PC-9 (cell line): ENCODE data around the gene LRRTM2. TPM values are rescaled to one million over a fixed set of nuclear protein-coding genes. Genes with fewer than 3 reads are reported as not detected.
"Not testable (repeated sequence)": the region's sequence is repeated elsewhere in the genome, so short reads cannot be mapped to it uniquely, and the experiment has no call there.

Experiments
- Bru-seq: library from RNA; stranded (reverse); fragments of 400-500 nt; gene quantifications from one replicate; lab custom pipeline; 2021; lab: Mats Ljungman, UMichigan
- BruChase-seq, 2 experiments: library from RNA; stranded (reverse); fragments of 400-500 nt; gene quantifications; one replicate each; lab custom pipeline; 2021; lab: Mats Ljungman, UMichigan
- BruUV-seq: library from RNA; stranded (reverse); fragments of 400-500 nt; replicated peaks from 2 replicates; lab custom pipeline; 2021; lab: Mats Ljungman, UMichigan
- CTCF ChIA-PET: fragments of 300-600 bp; sonication (Branson Sonifier 250); formaldehyde crosslinking; loops from one replicate; lab custom pipeline; 2022; ENCODE audit warnings: antibody characterized with exemption; lab: Charles Lee
- POLR2A ChIA-PET: fragments of 300-600 bp; sonication (Branson Sonifier 250); formaldehyde crosslinking; loops from one replicate; lab custom pipeline; 2022; ENCODE audit warnings: antibody characterized with exemption; ENCODE audit not compliant: unreplicated experiment; lab: Charles Lee
- DNase-seq, 2 experiments: peaks; one replicate each; pipeline versions ENCODE4 v3.0.0 to v3.0.0-alpha.2; 2015 to 2022; ENCODE audit warnings: mixed read lengths in 1 of 2
- H2AFZ ChIP-seq: fragments of 200-600 bp; sonication (generic); 2 replicates; pipeline ENCODE4 v1.8.1; 2017; ENCODE audit warnings: antibody characterized with exemption
- H3F3A ChIP-seq: fragments of 200-600 bp; sonication (generic); 2 replicates; pipeline ENCODE4 v1.8.1; 2017; ENCODE audit warnings: antibody characterized with exemption, mild to moderate bottlenecking, low read depth; ENCODE audit not compliant: insufficient read depth
- H3K27ac ChIP-seq: fragments of 200-600 bp; sonication (generic); 2 replicates; pipeline ENCODE4 v1.6.1; 2016; ENCODE audit warnings: mixed run types
- H3K27me3 ChIP-seq: fragments of 200-600 bp; sonication (generic); 2 replicates; pipeline ENCODE4 v1.6.1; 2016; ENCODE audit warnings: low read depth, mixed run types; ENCODE audit not compliant: insufficient read depth
- H3K36me3 ChIP-seq: fragments of 200-600 bp; sonication (generic); 2 replicates; pipeline ENCODE4 v1.6.1; 2016; ENCODE audit warnings: low read depth, mixed run types
- H3K4me1 ChIP-seq: fragments of 200-600 bp; sonication (generic); replicated peaks from 2 replicates; pipeline ENCODE4 v1.6.1; 2016; ENCODE audit warnings: mixed run types; ENCODE audit not compliant: insufficient read depth
- H3K4me2 ChIP-seq: fragments of 200-600 bp; sonication (generic); 2 replicates; pipeline ENCODE4 v1.6.1; 2017; ENCODE audit warnings: mixed run types
- H3K4me3 ChIP-seq: fragments of 200-600 bp; sonication (generic); 2 replicates; pipeline ENCODE4 v1.6.1; 2016; ENCODE audit warnings: mixed run types
- H3K79me2 ChIP-seq: fragments of 200-600 bp; sonication (generic); 2 replicates; pipeline ENCODE4 v1.6.1; 2017; ENCODE audit warnings: low read depth, mixed run types
- H3K9me2 ChIP-seq: fragments of 200-600 bp; sonication (generic); 2 replicates; pipeline ENCODE4 v1.8.1; 2017; ENCODE audit warnings: mild to moderate bottlenecking; ENCODE audit not compliant: insufficient read depth
- H3K9me3 ChIP-seq: fragments of 200-600 bp; sonication (generic); 2 replicates; pipeline ENCODE4 v1.8.1; 2016; ENCODE audit warnings: low read depth; ENCODE audit not compliant: insufficient read depth
- H4K20me1 ChIP-seq: fragments of 200-600 bp; sonication (generic); 2 replicates; pipeline ENCODE4 v1.8.1; 2017; ENCODE audit not compliant: insufficient read depth
- EZH2 ChIP-seq: fragments of 200-600 bp; sonication (generic); IDR thresholded peaks from 2 replicates; pipeline ENCODE4 v1.8.0; 2017; ENCODE audit warnings: antibody characterized with exemption, low read depth
- intact Hi-C: fragments of 100-400 bp; cut with micrococcal nuclease; formaldehyde crosslinking; loops from one replicate; pipeline ENCODE4 v1.10.0; 2022; ENCODE audit not compliant: unreplicated experiment
- long read RNA-seq: library from polyadenylated mRNA; stranded (forward); transcript quantifications from one replicate; pipeline ENCODE4 v2.0.0, GENCODE V29; 2022
- total RNA-seq: library from RNA; stranded (reverse); gene quantifications from 2 replicates; pipeline ENCODE4 v1.2.3, GENCODE V29; 2021
- TF ChIP-seq, protein P1 (sequence below): fragments of 200-600 bp; sonication (generic); conservative IDR thresholded peaks from 2 replicates; pipeline ENCODE4 v1.6.1; 2017; ENCODE audit warnings: mixed run types, antibody characterized with exemption, mild to moderate bottlenecking, moderate library complexity

LRRTM2 gene, protein sequence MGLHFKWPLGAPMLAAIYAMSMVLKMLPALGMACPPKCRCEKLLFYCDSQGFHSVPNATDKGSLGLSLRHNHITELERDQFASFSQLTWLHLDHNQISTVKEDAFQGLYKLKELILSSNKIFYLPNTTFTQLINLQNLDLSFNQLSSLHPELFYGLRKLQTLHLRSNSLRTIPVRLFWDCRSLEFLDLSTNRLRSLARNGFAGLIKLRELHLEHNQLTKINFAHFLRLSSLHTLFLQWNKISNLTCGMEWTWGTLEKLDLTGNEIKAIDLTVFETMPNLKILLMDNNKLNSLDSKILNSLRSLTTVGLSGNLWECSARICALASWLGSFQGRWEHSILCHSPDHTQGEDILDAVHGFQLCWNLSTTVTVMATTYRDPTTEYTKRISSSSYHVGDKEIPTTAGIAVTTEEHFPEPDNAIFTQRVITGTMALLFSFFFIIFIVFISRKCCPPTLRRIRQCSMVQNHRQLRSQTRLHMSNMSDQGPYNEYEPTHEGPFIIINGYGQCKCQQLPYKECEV
- total RNA-seq, result not detected in 2 replicates
- Bru-seq, nascent RNA, result percentile 17 among the genes with signal in this experiment
- percentile 20 among the genes with signal in this experiment for BruChase-seq, experiment 1, labeled RNA remaining after a 2-hour chase
- percentile 14 among the genes with signal in this experiment for BruChase-seq, experiment 2, labeled RNA remaining after a 6-hour chase
- long read RNA-seq, result 0 reads

DNA sequence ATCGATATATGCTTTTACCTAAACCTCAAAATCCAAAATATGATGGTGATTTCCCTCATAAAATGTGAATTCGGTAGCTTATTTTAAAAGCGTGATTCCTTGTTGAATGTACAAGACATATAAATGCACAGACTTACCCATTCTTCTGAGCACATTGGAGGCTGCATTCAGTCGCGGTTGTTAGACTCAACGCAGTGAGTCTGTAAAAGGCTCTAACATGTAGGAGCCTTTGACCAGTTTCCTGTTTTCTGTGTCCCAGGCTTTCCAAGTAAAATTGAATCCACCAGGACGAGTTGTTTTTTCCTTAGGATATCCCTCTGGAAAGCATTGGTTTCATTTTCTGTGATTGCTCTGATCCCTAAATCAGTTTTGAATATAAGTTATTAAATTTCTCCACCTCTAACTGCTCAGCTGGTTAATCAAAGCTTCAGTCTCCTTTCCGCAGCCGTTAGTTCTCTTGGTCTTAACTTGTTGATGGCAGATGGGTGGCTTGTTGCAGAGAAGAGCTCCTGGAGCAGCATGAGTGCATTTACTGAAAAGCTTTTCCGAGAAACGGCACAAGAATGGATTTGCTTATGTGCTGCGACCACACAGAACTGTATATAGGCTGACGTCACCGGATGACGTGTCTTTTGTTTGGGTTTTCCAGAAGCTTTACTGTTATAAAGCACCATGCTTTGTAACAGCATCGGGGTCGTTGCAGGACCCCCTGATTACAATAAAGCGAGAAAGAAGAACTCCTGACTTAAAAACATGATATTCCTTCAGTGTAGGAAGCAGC, at the start of gene LRRTM2:
Gene LRRTM2, minus strand, starts transcription at position 565 of the 781 bp plus-strand sequence. Its CDS starts 424 bp downstream, at position 141.
- H2AFZ ChIP-seq, result no peak within 1 kb of the TSS
- peaks cover 95% of the 10 kb centered on the region for H3K79me2 ChIP-seq
- H3F3A ChIP-seq, result peaks cover 12% of the 10 kb centered on the region; the same call in 1 of the 2 replicates
- H3K4me1 ChIP-seq, result peaks cover 17% of the 10 kb centered on the region
- DNase-seq, result no peak
- intact Hi-C loops, result no loop called here
- no peaks in the 10 kb centered on the region for H3K9me3 ChIP-seq
- no peaks in the 10 kb centered on the region for H3K27me3 ChIP-seq
- no peak within 1 kb of the TSS for H3K4me3 ChIP-seq
- no peak within 1 kb of the TSS for H3K4me2 ChIP-seq
- no TSS peak for BruUV-seq
- H4K20me1 ChIP-seq, result peaks cover 86% of the 10 kb centered on the region
- H3K27ac ChIP-seq, result no peak within 1 kb of the TSS
- POLR2A ChIA-PET, result no interaction called here
- TF ChIP-seq, protein P1, sequence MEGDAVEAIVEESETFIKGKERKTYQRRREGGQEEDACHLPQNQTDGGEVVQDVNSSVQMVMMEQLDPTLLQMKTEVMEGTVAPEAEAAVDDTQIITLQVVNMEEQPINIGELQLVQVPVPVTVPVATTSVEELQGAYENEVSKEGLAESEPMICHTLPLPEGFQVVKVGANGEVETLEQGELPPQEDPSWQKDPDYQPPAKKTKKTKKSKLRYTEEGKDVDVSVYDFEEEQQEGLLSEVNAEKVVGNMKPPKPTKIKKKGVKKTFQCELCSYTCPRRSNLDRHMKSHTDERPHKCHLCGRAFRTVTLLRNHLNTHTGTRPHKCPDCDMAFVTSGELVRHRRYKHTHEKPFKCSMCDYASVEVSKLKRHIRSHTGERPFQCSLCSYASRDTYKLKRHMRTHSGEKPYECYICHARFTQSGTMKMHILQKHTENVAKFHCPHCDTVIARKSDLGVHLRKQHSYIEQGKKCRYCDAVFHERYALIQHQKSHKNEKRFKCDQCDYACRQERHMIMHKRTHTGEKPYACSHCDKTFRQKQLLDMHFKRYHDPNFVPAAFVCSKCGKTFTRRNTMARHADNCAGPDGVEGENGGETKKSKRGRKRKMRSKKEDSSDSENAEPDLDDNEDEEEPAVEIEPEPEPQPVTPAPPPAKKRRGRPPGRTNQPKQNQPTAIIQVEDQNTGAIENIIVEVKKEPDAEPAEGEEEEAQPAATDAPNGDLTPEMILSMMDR, result no peak
- no peak for TF ChIP-seq EZH2
- H3K9me2 ChIP-seq, result no peaks in the 10 kb centered on the region
- CTCF ChIA-PET, result no interaction called here
- peaks cover 4% of the 10 kb centered on the region; the same call in 1 of the 2 replicates for H3K36me3 ChIP-seq

DNA sequence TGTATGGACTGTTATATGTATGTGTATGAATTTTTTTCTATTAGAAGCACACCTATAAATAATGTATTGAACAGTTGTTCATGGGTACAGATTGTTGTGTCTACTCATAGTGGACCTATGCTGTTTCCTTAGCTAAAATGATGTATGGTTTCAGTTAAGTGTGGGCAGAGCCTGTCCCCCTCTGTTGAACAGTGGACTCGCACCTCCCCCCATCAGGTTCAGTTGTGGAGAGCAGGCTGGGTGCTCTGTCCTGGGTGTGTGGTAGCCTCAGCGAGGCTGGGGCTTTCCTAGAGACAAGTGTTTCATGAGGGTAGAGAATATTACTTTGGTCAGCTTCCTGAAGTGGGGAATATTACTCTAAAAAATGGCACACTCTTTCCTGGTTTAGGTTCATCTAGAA, 47.4 kb upstream of the LRRTM2 start:
- ChIA-PET CTCF (interaction anchor here (0.6 kb wide), 1 partner anchor 955 kb away, joined by 3 read pairs; no protein-coding TSS in a partner anchor), POLR2A (interaction anchor here (0.5 to 0.6 kb wide), 2 partner anchors 28 to 1057 kb away, joined by 3 to 4 read pairs; no protein-coding TSS in a partner anchor)
- H4K20me1 ChIP-seq, result peaks cover 20% of the 10 kb centered on the region
- no peak overlapping the region for H3K4me3 ChIP-seq
- BruUV-seq, result no TSS peak
- no peak for TF ChIP-seq EZH2
- TF ChIP-seq, protein P1, result no peak
- no peak for DNase-seq
- peaks cover 6% of the 10 kb centered on the region; the same call in 1 of the 2 replicates for H3K4me1 ChIP-seq
- intact Hi-C loops, result loop anchor here (2.0 kb wide), 1 partner anchor 280 kb away; no protein-coding TSS in a partner anchor
- H3K36me3 ChIP-seq, result peaks cover 38% of the 10 kb centered on the region
- no peak overlapping the region for H3K27ac ChIP-seq
- H3K79me2 ChIP-seq, result no peaks in the 10 kb centered on the region; the same call in 1 of the 2 replicates
- no peak overlapping the region for H3K4me2 ChIP-seq
- no peaks in the 10 kb centered on the region for H3K9me2 ChIP-seq
- H2AFZ ChIP-seq, result no peak overlapping the region
- no peaks in the 10 kb centered on the region for H3K27me3 ChIP-seq
- no peaks in the 10 kb centered on the region for H3K9me3 ChIP-seq
- peaks cover 18% of the 10 kb centered on the region; the same call in 1 of the 2 replicates for H3F3A ChIP-seq

DNA sequence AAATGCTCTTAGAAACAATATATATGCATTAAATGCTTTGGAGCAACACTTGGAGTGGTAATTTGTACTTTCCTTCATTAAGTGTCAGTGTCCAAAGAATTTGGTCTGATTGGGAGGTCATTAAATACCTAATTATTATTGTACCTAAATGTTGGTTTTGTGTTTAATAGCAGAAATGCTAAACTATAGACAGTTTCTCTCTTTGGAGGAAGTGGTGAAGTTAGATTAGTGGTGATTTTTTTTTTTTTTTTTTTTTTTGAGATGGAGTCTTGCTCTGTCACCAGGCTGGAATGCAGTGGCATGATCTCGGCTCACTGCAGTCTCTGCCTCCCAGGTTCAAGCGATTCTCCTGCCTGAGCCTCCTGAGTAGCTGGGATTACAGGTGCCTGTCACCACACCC, 46.2 kb upstream of the LRRTM2 start:
- POLR2A ChIA-PET, result interaction anchor here (0.7 kb wide), 1 partner anchor 354 kb away, joined by 17 read pairs; no protein-coding TSS in a partner anchor
- intact Hi-C loops, H3K9me3 ChIP-seq, H3K27me3 ChIP-seq, DNase-seq, BruUV-seq, H3K4me3 ChIP-seq, H3K4me1 ChIP-seq, H3K9me2 ChIP-seq, H2AFZ ChIP-seq, CTCF ChIA-PET, H3K4me2 ChIP-seq, H3K79me2 ChIP-seq: not testable (repeated sequence)
- Histone ChIP-seq H3K27ac (0 out of 2 replicates have a peak overlapping the region, but pooled peaks have one; percentile 6), H3F3A (peaks cover 26% of the 10 kb centered on the region; the same call in 1 of the 2 replicates), H3K36me3 (peaks cover 38% of the 10 kb centered on the region), H4K20me1 (peaks cover 20% of the 10 kb centered on the region)
